Psoas muscle (tissue), 8 donors: ENCODE data around the gene ARHGEF7. TPM values are rescaled to one million over a fixed set of nuclear protein-coding genes. Genes with fewer than 3 reads are reported as not detected.

Source experiments
- ATAC-seq, 4 donors: fragments of 200-7000 bp; cut with Tn5 transposase; one replicate each; pipeline ENCODE4 v1.9.1; 2020; ENCODE audit warnings: moderate library complexity in 3 of 4, mild to moderate bottlenecking in 2 of 4
- DNase-seq, 2 donors: peaks; one replicate each; pipeline ENCODE4 v3.0.0-alpha.2; 2020
- H3K27ac ChIP-seq: fragments of 200-600 bp; one replicate; pipeline ENCODE4 v1.8.0; 2022
- H3K27me3 ChIP-seq, 3 donors: fragments of 200-600 bp in 1 of 3; one replicate each; pipeline versions ENCODE4 v1.6.1 to v1.8.0; 2013 to 2022; ENCODE audit warnings: low read length in 2 of 3, mild to moderate bottlenecking in 2 of 3, moderate library complexity in 1 of 3; ENCODE audit not compliant: insufficient read depth in 3 of 3
- H3K36me3 ChIP-seq, 2 donors: fragments of 200-600 bp in 1 of 2; one replicate each; pipeline versions ENCODE4 v1.6.1 to v1.8.0; 2013 to 2022; ENCODE audit warnings: low read depth in 1 of 2, mild to moderate bottlenecking in 1 of 2, moderate library complexity in 1 of 2; ENCODE audit not compliant: insufficient read depth in 1 of 2
- H3K4me1 ChIP-seq: fragments of 200-600 bp; one replicate; pipeline ENCODE4 v1.8.0; 2022
- H3K4me3 ChIP-seq: fragments of 200-600 bp; one replicate; pipeline ENCODE4 v1.8.0; 2022; ENCODE audit warnings: mild to moderate bottlenecking
- H3K9me3 ChIP-seq: fragments of 200-600 bp; one replicate; pipeline ENCODE4 v1.8.0; 2022
- WGBS, 3 donors: extraction: QIAGEN DNeasy Blood & Tissue Kit; methylation state at CpG; one replicate each; pipeline versions ENCODE4 v1.1.6 to v1.1.7; 2013; 5-methylcytosine and 5-hydroxymethylcytosine counted together
- intact Hi-C, 2 donors: fragments of 100-400 bp; cut with DNase I; formaldehyde crosslinking; loops; one replicate each; pipeline versions ENCODE4 v1.11.0 to v1.14.2; 2022
- polyA plus RNA-seq, 3 donors: library from polyadenylated mRNA; stranded (reverse); fragments of 200-250 nt; gene quantifications; one replicate each; pipeline ENCODE4 v1.2.3, GENCODE V29; 2013
- total RNA-seq, 4 donors: library from RNA; stranded (reverse); fragmentation: NEBNext Ultra II Directional in 2 of 4; extraction: Animal tissue kit (Norgen Biotek cat#: 25700) in 2 of 4; gene quantifications; one replicate each; pipeline versions ENCODE4 v1.2.1 to v1.2.4, GENCODE V29; 2021 to 2023
- TF ChIP-seq, protein P1 (sequence below): fragments of 200-600 bp; IDR thresholded peaks from one replicate; pipeline ENCODE4 v1.8.0; 2022; ENCODE audit warnings: antibody characterized with exemption
- donor health status: healthy with polysubstance abuse.
- donor health status: DM: no; HTN: no; CAD: no; lungs with moderate emphysema.
- donor health status: Bipolar disorder and iron deficiency.
- donor health status: healthy.
- donor health status: DM: yes; HTN: yes; CAD: no.
- donor health status: DM: no; HTN: no; CAD: no.
- donor health status: DM: no; HTN: no; CAD: no.
- donor health status: DM: yes; HTN: yes; CAD: no.

Gene ARHGEF7
- total and polyA plus RNA-seq, 7 donors, result 21.6 to 53.6 (median 46.8) TPM

DNA sequence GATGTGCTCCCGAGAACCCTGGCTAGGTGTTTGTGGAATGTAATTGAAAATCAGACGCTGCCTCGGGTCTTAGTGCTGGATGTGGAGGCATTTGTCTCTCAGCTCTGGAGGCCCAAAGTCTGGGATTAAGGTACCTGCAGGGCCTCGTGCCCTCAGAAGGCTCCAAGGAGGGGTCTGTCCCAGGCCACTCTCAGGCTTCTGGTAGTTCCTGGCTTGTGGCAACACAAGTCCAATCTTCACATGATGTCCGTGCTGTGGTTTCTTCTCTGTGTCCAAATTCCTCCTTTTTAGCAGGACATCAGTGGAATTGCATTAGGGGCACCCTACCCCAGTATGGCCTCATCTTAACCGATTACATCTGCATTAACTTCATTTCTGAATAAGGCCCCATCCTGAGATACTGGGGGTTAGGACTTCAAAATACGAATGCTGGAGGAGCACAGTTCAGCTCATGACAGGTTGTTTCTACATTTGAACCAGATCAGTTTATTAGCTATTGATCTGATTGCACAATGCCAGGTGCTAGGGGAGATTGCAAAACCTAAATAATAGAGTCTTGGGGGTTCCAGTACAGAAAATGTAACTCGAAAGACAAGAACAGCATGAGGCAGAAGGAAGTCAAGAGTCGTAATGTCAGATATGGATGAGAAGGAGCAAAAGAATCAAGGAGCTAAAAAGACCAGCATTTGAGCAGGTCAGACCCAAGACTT is 3.9 kb downstream of the ARHGEF7 start:
- Histone ChIP-seq H3K27me3 (no peaks in the 10 kb centered on the region), H3K9me3 (no peaks in the 10 kb centered on the region), H3K4me1 (peaks cover 31% of the 10 kb centered on the region), H3K4me3 (no peak overlapping the region), H3K36me3 (no peaks in the 10 kb centered on the region), H3K27ac (peak overlapping the region; percentile 50)
- ATAC-seq (no peak), DNase-seq (no peak)
- WGBS, 3 donors, result 79 to 92% (median 90%) methylated on average over 9 of the region's 9 CpGs
- intact Hi-C loops, result loop anchor here in 1 of 2 donors (5.0 kb wide), 1 partner anchor 33 kb away; no protein-coding TSS in a partner anchor
- TF ChIP-seq, protein P1, sequence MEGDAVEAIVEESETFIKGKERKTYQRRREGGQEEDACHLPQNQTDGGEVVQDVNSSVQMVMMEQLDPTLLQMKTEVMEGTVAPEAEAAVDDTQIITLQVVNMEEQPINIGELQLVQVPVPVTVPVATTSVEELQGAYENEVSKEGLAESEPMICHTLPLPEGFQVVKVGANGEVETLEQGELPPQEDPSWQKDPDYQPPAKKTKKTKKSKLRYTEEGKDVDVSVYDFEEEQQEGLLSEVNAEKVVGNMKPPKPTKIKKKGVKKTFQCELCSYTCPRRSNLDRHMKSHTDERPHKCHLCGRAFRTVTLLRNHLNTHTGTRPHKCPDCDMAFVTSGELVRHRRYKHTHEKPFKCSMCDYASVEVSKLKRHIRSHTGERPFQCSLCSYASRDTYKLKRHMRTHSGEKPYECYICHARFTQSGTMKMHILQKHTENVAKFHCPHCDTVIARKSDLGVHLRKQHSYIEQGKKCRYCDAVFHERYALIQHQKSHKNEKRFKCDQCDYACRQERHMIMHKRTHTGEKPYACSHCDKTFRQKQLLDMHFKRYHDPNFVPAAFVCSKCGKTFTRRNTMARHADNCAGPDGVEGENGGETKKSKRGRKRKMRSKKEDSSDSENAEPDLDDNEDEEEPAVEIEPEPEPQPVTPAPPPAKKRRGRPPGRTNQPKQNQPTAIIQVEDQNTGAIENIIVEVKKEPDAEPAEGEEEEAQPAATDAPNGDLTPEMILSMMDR, result no peak

DNA sequence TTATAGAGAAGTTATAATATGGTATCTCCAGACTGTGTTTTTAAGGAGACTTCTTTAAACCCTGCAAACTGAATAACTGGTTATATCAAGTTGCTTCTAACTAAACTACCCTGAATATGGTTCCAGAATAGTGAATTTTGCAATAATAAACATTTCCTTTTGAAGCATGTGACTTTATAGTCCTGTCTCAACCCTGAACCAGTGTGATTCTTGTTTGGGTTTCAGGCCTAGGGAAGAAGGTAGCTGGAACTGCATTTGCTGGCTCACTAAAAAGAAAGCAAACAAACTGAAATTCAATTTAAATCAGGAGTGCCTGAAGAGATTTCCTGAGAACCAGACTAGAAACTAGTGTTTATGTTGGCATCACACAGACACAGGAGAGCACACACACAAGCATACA is 4.9 kb downstream of the ARHGEF7 start:
- H3K36me3 ChIP-seq, result no peaks in the 10 kb centered on the region
- no peaks in the 10 kb centered on the region for H3K9me3 ChIP-seq
- TF ChIP-seq, protein P1, result no peak
- peaks cover 31% of the 10 kb centered on the region for H3K4me1 ChIP-seq
- H3K4me3 ChIP-seq, result no peak overlapping the region
- H3K27me3 ChIP-seq, result no peaks in the 10 kb centered on the region
- peak overlapping the region; percentile 91 for H3K27ac ChIP-seq
- ATAC-seq (no peak), DNase-seq (no peak)
- intact Hi-C loops, result loop anchor here (5.0 kb wide), 2 partner anchors 32 to 87 kb away; no protein-coding TSS in a partner anchor

DNA sequence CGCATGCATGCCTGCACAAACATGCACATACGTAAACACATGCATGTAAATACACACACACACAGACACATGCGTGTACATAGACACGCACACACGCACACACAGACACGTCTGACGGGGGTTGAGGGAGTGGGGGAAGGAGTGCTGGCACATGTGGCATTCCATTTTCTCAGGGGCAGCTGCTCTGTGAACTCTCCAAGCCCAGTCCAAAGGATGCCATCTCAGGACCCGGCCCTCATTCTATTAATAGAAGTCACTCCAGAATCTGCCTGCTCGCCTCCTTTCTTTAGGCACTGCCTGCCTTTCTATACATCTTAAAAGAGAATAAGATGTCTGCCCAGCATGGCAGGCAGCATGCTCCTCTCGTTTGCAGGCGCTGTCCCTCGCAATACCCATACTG is 5.3 kb downstream of the ARHGEF7 start:
- Histone ChIP-seq H3K9me3 (no peaks in the 10 kb centered on the region), H3K27ac (peak overlapping the region; percentile 91), H3K4me3 (no peak overlapping the region), H3K4me1 (peaks cover 31% of the 10 kb centered on the region), H3K27me3 (no peaks in the 10 kb centered on the region), H3K36me3 (no peaks in the 10 kb centered on the region)
- no peak for ATAC-seq
- 41 to 62% (median 49%) methylated on average over 12 of the region's 12 CpGs for WGBS, 3 donors
- intact Hi-C loops, result loop anchor here in 1 of 2 donors (5.0 kb wide), 1 partner anchor 87 kb away; no protein-coding TSS in a partner anchor
- DNase-seq, result no peak
- TF ChIP-seq, protein P1, result no peak

DNA sequence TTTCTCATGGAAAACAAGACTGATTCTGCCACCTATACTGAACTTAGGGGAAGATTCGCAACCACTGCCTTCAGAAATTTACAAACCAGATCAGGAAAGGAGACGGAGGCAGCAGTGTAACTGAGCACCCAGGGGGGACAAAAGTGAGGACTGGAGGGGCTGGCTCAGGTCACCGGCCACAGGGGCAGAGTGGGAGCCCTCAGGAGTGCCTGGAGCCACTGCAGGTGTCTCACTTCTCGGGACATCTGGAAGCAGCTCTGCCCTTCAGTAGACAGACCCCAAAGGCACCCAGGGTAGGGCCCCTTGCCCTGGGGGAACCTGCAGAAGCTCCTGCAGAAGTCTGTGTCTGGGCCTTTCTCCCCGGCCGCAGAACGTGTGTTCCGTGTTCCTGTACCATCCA is 5.8 kb downstream of the ARHGEF7 start:
- Histone ChIP-seq H3K36me3 (no peaks in the 10 kb centered on the region), H3K4me1 (peaks cover 31% of the 10 kb centered on the region), H3K4me3 (no peak overlapping the region), H3K9me3 (no peaks in the 10 kb centered on the region), H3K27ac (peak overlapping the region; percentile 91), H3K27me3 (no peaks in the 10 kb centered on the region)
- TF ChIP-seq, protein P1, result no peak
- 50 to 88% (median 51%) methylated on average over 8 of the region's 8 CpGs for WGBS, 3 donors
- intact Hi-C loops, result loop anchor here in 1 of 2 donors (5.0 kb wide), 1 partner anchor 86 kb away; no protein-coding TSS in a partner anchor
- no peak for ATAC-seq
- DNase-seq, result peak in 1 of 2 donors; percentile 32
